ENCODE data around the gene SNAP47. TPM values are rescaled to one million over a fixed set of nuclear protein-coding genes. Genes with fewer than 3 reads are reported as not detected.

SNAP47 gene
- total RNA-seq, 2 donors from 2014 or later: 18.6 to 20.5 TPM

DNA sequence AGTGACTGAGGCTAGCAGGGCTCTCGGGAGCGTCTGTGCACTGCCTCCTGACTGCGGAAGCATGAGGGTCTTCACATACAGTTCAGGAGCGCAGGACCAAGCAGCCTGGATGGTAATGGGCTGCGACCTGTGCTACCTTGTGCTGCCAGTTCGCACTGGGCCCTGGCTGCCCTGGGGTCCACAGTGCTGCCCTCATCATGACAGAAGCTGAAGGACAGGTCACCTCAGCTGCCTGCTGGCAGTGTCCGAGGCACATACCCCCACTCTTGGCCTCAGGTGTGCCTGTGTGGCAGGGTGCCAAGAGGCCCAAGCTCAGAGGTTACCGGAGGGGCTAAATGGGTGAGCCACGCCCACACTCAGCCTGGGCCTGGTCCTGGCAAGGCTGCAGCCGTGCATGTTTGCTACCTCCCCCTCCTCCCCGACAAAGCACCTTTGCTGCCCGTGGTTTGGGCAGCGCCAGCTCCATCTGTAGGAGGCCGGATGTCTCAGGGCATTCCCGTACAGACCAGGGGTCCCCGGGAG, 4.5 kb upstream of the SNAP47 start:
- intact Hi-C loops (cut with DNase I, micrococcal nuclease): loop anchor here in 1 of 2 donors (10.0 kb wide), 1 partner anchor 224 kb away; no protein-coding TSS in a partner anchor
- ATAC-seq (no peak), DNase-seq (peak in 1 of 2 donors; percentile 33)

DNA sequence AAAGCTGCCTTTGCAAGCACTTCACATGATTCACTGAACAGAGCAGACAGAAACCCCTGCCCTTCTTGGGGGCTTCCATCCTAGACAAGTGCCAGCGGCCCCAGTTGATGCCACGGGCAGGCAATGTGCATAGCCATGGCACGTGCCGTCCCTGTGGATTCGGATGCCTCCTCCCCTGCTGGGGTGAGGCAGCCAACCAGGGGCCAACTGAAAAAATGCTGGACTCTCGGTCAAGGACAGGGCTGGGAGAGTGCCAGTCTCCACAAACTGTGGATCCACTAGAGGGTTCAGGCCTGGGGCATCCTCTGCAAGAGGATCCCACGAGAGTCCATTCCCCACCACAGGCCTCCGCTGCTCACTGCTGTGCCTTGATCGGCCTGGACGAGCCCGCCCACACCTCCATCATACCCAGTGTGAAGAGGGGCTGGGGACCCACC, 4.0 kb upstream of the SNAP47 start:
- peak in 1 of 2 donors; percentile 4 for DNase-seq
- no peak for ATAC-seq
- intact Hi-C loops (cut with DNase I, micrococcal nuclease): loop anchor here in 1 of 2 donors (10.0 kb wide), 1 partner anchor 224 kb away; no protein-coding TSS in a partner anchor

DNA sequence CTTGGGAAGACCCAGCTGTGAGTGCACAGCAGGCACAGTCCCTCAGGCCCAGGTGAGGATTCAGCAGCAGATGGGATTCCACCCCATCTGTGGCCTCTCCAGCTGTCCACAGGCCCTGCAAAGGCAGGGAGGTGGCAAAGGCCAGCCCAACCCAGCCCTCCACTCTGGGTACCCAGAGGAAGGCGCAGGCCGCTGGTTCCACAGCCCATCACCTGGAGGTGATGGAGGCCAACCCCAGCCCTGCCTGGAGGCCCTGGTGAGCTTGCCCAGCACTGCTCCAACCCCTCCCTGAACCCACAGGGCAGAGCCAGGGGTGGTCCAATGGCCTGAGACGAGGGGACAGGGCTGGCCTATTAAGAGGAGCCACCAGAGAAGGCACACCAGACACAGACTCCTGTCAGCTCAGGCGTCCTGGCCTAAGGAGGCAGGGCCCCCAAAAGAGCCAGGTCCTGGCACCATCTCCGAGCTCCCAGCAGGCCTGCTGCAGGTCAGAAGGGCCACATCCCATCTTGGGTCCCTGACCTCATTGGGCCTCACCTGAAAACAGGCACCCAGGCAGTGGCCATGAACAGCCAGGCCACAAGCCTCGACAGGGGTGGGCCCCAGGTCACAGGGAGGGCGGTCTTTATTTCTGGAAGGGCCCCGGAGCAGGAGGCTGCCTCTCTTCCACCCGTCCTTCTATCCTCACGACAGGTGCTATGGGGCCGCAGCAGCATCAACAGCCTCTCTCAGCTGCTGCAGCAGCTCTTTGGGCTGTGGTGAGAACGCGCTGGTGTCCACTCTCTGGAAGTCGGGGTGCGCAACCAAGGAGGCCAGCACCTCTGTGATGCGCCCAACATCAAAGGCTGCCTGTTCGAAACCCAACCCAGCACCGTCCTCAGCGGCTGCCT, 3.3 kb upstream of the SNAP47 start:
- intact Hi-C loops (cut with DNase I, micrococcal nuclease): loop anchor here in 1 of 2 donors (10.0 kb wide), 1 partner anchor 223 kb away; no protein-coding TSS in a partner anchor
- DNase-seq (peak in 1 of 2 donors; percentile 5), ATAC-seq (no peak)

DNA sequence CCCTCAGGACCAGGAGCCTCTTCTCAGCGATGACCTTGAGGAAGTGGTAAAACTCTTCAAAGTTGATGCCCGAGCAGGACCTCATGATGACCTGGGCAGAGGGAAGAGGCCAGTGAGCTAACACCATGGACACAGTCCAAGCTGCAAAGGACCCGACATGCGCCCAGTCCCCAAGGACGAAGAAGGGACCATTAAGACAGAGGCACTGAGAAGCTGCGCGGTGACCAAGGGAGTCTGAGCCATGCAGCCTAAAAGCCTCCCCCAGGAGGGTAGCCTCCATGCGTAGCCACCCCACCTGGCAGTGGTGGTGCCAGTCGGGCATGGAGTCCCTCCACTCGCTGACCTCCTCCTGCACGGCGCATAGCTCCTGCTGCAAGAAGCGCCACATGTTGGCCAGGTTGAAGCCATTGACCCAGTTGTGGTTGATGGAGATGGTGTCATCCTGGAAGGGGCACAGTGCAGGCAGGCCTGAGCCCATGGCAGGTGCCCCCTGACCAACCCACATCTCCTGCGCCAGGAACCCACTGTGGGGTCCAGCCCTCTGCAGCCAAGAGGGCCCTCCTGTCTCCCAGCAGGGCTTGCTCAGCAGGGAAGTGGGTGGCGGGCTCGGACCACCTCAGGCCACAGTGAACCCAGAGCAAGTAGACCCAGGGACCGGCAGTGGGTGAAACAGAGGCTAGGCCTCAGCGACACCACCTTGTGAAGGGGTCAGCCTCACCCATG, 2.5 kb upstream of the SNAP47 start:
- intact Hi-C loops (cut with DNase I, micrococcal nuclease): loop anchor here in 1 of 2 donors (10.0 kb wide), 1 partner anchor 222 kb away; no protein-coding TSS in a partner anchor
- ATAC-seq: no peak
- peak in 1 of 2 donors; percentile 4 for DNase-seq

DNA sequence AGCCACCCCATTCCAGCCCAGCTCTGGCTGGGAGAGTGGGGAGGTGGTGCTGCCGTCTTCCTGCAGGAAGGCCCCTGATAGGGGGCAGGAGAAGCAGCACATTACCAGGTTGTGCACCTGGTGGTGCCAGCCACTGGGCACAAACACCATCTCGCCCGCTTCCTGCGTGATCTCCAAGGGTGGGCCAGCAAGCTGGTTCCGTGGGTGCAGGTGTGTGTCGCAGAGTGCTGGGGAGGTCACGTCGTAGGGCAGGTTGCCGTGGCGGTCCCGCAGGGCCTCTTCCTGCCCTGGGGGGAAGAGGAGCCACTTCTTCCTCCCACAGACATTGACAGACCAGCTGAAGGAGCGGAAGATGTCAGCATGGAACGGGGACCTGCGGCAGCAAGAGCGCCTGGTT, 1.9 kb upstream of the SNAP47 start:
- ATAC-seq (no peak), DNase-seq (peak in 1 of 2 donors; percentile 8)
- intact Hi-C loops (cut with DNase I, micrococcal nuclease): loop anchor here in 1 of 2 donors (10.0 kb wide), 1 partner anchor 221 kb away; no protein-coding TSS in a partner anchor

DNA sequence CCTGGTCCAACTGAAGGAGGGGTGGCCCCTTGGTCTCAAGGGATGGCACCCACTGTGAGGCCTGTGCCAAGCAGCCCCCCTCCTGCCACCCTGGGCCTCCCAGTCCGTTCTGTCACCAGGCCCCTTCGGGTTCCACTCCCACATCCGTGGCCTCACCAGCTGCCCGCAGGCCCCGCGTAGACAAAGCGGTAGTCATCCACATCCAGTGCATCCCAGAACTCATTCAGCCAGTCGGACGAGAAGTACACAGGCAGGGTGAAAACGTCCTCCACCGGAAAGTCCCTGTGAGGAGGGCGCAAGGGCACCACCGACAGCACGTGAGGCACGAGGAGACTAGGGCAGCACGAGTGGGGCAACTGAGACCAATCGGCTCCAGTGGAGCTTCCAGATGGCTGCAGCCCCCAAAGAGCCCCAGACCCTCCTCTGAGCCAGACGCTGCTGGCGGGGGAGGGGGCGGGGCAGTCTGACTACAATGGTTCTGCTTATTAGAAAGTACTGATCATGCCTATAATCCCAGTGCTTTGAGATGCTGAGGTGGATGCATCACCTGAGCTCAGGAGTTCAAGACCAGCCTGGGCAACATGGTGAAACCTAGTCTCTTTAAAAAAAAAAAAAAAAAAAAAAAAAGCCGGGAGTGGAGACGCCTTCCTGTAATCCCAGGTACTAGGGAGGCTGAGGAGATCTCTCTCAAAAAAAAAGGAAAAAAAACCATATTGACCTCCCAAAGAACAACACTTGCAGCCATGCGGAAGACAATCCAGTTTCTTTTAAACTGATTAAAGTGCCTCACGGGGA, 1.3 kb upstream of the SNAP47 start:
- DNase-seq (peak in 1 of 2 donors; percentile 13), ATAC-seq (no peak)
- intact Hi-C loops (cut with DNase I, micrococcal nuclease): loop anchor here in 1 of 2 donors (10.0 kb wide), 1 partner anchor 221 kb away; no protein-coding TSS in a partner anchor

DNA sequence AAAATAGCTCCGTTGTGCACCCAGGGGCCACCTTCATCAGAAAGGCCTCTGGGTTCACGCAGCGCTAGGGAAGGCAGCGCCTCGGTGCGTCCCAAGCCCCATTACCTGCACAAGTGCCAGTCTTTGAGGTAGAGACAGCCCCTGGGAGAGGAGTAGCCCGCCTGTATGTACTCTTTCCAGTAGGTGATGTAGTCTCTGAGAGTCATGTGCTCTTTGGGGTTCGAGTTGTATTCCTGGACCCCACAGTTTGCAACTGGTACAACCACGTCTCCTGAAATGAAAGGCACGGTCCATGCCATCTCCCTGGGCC, 734 bp upstream of the SNAP47 start:
- intact Hi-C loops (cut with DNase I, micrococcal nuclease): loop anchor here in 1 of 2 donors (10.0 kb wide), 1 partner anchor 220 kb away; no protein-coding TSS in a partner anchor
- DNase-seq (peak in 1 of 2 donors; percentile 21), ATAC-seq (peak; percentile 17)

DNA sequence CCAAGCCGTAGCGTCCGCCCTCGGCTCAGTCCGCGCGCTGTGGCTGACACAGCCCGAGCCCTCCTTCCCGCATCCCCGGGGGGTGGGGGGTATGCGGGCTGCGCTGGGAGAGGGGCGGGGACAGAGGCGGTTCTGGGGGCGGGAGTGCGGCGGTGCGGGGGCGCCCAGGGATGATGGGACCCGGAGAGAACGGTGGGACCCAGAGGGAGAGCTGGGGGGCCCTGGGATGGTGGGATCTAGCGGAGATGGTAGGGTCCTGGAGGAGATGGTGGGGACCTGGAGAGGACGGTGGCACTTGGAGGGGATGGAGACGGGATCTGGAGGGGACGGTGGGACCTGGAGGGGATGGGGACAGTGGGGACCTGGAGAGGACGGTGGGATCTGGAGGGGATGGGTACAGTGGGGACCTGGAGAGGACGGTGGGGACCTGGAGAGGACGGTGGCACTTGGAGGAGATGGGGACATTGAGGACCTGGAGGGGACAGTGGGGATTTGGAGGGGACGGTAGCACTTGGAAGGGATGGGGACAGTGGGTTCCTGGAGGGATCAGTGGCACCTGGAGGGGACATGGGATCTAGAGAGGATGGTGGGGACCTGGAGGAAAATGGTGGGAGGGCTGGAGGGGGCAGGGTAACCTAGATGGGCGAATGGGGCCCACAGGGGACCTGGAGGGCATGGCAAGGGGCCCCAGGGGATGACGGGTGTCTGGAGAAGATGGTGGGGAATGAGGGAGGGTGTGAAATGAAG, 477 bp downstream of the SNAP47 start:
- intact Hi-C loops (cut with DNase I, micrococcal nuclease): loop anchor here in 1 of 2 donors (10.0 kb wide), 1 partner anchor 219 kb away; no protein-coding TSS in a partner anchor
- DNase-seq (peak in 1 of 2 donors; percentile 9), ATAC-seq (peak; percentile 2)

DNA sequence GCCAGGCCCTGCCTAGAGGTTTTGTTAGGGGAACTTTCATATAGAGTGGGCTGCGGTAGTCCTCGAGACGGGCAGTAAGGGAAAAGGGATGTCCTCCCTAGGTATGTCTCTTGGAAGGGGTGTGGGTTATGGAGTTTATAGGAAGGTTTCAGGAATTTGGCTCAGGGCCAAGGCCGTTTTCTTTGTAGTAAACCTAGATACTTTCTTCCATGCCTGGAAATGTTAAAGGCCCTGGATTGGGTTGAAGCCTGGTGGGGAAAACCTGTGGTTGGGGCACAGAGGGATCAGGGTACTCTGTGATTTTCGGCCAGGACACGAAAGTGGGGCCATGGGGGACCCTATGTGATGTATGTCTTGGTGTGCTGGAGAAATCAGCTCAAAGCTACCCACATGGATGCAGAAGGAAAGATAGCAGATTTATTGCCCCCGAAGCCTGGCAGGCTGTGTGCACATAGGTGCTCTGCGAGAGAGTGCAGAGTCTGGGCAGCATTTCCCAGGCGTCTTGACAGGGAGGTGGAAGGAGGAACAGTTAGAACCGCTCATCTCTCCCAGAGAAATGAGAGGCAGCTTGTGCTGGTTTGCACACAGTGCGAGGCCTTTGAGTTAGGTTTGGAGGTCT, 1.7 kb downstream of the SNAP47 start:
- intact Hi-C loops (cut with DNase I, micrococcal nuclease): loop anchor here in 1 of 2 donors (10.0 kb wide), 1 partner anchor 218 kb away; no protein-coding TSS in a partner anchor
- DNase-seq: peak in 1 of 2 donors; percentile 21
- no peak for ATAC-seq

DNA sequence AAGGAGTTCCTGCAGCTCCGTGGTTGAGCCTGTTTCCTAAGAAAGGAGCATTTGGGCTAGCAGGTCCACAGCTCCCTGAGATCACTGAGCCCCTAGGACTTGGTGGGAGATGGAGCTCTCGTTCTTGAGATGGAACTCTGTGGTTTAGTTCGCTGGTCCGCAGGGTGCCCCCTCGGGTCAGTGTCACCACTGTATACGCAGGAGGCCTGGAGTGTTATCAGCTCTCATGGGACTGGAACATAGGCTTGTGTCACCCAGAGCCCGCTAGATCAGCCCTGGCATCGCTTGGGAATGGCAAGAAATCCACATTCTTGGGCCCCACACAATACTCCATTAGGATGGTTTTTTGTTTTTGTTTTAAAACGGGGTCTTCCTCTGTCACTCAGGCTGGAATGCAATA, 3.6 kb downstream of the SNAP47 start:
- intact Hi-C loops (cut with DNase I, micrococcal nuclease): loop anchor here in 1 of 2 donors (10.0 kb wide), 1 partner anchor 216 kb away; no protein-coding TSS in a partner anchor
- ATAC-seq (no peak), DNase-seq (no peak)

DNA sequence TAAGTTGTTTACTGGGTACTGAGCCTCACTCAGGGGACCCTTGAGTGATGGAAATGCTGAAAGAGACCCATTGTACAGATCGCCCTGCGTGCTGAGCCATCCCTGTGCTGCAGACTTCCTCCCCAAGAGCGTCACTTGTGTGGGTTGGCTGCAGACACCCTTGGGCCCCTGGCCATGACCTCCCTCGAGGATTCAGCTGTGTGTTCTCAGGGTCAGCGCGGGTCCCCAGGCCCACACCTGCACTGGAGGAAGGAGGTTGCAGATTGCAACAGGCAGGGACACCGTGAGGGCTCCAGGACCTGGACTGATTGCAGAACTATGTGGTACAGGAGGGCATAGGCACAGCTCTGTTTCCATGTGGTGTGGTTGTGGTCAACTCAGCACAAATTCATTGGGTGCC, 4.4 kb downstream of the SNAP47 start:
- intact Hi-C loops (cut with DNase I, micrococcal nuclease): loop anchor here in 1 of 2 donors (10.0 kb wide), 1 partner anchor 215 kb away; no protein-coding TSS in a partner anchor
- ATAC-seq (no peak), DNase-seq (no peak)

DNA sequence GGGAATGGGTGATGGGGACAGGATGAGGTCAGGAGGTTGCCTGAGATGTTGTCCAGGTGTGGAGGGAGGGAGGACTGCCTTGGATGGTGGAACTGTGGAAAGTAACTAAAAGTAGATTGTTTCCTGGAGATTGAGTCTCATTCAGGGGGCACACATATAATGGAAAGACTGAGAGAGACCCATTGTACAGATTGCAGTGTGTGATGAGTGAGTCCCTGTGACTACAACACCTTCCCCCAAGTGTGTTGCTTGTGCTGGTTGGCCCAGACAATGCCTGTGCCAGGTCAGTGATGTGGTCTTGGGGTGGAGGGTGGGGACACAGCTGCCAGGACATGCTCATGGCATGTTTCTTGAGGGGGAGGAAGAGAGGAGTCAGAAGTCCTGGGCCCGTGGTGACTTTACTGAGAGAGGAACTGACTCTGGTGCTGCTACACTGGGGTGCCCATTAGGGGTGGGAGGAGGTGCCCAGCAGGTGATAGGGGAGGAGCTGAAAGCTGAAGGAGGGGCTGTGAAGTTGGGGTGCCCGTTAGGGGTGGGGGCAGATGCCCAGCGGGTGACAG, 5.2 kb downstream of the SNAP47 start:
- no peak for ATAC-seq
- no peak for DNase-seq
- intact Hi-C loops (cut with DNase I, micrococcal nuclease): no loop called here

DNA sequence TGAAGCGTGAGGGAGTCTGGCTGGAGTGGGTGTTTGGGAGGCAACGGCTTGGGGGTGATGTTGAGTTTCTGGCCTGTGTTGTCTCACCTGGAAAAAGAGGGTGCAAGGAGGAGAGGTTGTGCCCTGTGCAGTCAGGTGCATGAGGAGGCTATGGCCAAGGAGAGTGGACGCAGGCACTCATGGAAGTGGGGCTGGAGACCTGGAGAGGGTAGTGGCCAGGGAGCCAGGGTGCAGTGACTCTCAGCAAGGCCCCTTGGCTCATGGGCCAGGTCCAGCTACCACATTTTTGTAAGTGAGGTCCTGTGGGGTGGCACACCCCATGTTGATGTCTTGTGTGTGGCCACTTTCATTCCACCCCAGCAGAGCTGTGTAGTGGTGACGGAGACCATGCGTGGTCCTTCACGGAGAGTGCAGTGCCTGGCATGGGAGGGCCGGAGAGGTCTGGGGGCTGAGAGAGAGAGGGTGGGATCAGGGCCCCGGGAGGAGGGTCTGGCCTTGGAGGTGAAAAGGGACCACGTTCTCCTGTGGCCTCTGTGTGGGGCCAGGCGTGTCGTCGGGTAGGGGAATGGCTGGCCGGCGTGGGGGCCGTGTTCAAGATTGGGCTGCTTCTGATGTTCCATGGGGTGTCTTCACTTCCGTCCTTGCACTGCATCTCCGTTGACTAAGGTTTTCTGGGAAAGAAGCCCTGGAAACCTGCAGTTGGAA, 6.1 kb downstream of the SNAP47 start:
- ATAC-seq (no peak), DNase-seq (no peak)
- intact Hi-C loops (cut with DNase I, micrococcal nuclease): no loop called here

DNA sequence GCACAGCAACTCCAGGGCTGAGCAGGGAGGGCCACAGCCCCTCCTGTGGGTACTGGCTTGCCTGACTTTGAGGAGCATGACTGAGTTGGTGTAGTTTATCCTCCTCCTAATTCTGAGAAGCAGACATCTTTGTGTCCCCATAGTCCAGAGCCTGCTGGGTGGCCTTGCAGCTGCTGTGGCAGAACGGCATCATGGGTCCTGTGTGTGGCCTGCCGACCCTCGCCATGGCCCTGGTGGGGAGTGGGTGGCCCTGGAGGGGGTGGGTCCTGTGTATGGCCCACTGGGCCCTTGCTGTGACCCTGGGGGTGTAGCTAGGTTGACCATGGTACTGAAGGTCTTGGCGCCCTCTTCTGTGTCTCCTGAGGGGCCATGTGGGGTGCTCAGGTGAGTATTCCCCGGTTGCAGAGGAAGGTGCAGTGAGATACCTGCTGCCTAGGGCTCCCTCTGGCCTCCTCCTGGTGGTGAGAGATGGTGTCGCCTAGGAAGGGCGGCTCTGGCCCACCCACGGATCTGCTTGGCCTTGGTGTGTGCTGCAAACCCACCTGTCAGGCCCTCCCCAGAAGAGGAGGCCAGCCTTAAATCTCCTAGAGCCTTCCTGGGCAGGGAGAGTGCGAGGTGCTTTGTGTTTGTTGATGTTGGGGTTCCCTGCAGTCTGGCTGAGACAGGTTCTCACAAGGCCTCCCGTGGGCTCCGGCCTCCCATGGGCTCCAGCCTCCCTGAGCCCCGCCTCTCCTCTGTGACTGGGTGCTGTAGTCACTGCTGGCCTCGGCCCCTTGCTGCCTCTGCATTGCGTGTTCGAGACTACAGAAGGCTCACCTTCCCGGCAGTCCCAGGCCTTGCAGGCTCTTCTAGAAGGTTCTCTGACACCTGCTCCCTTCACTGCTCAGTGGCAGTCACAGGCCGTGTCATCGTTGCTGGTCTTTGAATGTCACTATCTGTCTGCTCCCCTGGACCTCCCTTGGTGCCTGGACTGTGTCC, 7.8 kb downstream of the SNAP47 start:
- intact Hi-C loops (cut with DNase I, micrococcal nuclease): no loop called here
- DNase-seq (peak in 1 of 2 donors; percentile 4), ATAC-seq (no peak)

DNA sequence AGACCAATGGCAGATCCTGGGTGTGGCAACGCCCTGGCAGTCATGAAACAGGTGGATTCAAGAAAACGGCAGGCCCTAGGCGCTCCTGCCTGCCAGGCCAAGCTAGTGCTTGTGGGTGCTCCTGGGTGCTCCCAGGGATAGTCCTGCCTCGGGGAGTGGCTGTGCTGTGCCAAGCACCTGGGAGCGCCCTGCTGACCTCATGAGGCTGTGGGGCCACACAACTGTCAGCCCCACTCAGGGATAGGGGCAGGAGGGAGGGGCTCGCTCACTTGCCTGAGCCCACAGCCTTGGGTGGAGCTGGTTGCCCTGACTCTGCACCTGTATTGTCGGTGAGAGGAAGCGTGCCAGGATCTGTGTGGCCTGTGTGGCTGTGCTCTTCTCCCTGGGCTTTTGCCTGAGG, 9.4 kb downstream of the SNAP47 start:
- ATAC-seq (peak; percentile 95), DNase-seq (peak; percentile 54)
- intact Hi-C loops (cut with DNase I, micrococcal nuclease): no loop called here

Data from left colon (tissue), 2 donors.